GM12873 (cell line): Measurements from ENCODE around the gene SPAAR.

Source experiments
- TF ChIP-seq, protein P1 (sequence below): IDR thresholded peaks from 2 replicates; pipeline ENCODE4 v1.5.1; 2012; ENCODE audit warnings: low read depth, mild to moderate bottlenecking, moderate library complexity, low read length, control low read depth; ENCODE audit not compliant: insufficient read depth; ENCODE audit errors: missing control alignments

Gene SPAAR

DNA sequence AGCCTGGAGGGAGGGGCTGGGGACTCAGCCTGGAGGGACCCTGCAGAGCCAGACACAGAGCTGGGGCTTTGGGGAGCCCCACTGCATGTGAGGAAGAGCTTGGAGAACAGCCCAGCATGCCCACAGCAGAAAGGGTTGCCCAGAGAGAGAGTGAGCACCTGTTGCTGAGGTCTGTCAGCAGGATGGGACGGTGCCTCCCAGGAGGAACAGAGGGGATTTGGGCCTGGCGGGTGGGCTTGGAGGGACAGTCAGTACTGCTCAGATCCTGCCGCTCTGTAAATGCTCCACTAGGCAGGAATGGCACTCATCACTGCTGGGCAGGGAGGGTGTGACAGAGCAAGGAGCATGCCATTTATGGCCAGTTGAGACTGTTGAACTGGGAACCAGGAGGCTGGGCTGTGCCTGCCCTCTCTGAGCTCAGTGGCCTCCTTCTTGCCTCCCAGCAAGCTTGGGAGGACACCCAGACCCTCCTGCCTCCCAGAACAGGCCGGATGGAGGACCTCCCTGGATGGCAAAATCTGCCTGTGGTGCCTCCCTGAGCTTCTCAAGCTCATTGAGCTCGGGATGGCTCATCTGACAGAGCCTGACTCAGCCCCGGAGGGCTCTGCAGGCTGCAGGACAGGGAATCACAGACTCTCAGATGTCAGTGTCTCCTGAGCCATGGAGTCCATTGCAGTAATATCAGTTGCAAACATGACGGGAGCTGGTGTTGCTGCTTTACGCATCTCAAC is 4.1 kb upstream of the SPAAR start:
- TF ChIP-seq, protein P1, sequence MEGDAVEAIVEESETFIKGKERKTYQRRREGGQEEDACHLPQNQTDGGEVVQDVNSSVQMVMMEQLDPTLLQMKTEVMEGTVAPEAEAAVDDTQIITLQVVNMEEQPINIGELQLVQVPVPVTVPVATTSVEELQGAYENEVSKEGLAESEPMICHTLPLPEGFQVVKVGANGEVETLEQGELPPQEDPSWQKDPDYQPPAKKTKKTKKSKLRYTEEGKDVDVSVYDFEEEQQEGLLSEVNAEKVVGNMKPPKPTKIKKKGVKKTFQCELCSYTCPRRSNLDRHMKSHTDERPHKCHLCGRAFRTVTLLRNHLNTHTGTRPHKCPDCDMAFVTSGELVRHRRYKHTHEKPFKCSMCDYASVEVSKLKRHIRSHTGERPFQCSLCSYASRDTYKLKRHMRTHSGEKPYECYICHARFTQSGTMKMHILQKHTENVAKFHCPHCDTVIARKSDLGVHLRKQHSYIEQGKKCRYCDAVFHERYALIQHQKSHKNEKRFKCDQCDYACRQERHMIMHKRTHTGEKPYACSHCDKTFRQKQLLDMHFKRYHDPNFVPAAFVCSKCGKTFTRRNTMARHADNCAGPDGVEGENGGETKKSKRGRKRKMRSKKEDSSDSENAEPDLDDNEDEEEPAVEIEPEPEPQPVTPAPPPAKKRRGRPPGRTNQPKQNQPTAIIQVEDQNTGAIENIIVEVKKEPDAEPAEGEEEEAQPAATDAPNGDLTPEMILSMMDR, result no peak

DNA sequence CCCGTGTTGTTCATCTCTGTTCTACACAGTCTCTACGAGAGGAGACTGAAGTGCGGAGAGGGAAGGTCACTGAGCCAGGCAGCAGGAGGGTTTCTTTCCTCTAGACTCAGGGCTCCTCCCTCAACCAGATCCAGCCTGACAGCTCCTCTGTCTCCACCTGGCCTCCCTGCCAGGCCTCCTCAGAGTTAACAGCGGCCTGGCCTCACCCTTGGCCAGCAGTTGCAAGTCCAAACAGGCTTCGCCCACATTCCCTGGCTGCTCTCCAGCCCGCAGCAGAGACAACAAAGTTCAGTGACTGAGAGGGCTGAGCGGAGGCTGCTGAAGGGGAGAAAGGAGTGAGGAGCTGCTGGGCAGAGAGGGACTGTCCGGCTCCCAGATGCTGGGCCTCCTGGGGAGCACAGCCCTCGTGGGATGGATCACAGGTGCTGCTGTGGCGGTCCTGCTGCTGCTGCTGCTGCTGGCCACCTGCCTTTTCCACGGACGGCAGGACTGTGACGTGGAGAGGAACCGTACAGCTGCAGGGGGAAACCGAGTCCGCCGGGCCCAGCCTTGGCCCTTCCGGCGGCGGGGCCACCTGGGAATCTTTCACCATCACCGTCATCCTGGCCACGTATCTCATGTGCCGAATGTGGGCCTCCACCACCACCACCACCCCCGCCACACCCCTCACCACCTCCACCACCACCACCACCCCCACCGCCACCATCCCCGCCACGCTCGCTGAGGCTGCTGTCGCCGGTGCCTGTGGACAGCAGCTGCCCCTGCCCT is 3.2 kb upstream of the SPAAR start, which contains the start of gene HRCT1:
Gene HRCT1 (plus strand): TSS at position 291 of the 768 bp plus-strand sequence. CDS start 86 bp downstream, at position 377.
- TF ChIP-seq, protein P1, result no peak

DNA sequence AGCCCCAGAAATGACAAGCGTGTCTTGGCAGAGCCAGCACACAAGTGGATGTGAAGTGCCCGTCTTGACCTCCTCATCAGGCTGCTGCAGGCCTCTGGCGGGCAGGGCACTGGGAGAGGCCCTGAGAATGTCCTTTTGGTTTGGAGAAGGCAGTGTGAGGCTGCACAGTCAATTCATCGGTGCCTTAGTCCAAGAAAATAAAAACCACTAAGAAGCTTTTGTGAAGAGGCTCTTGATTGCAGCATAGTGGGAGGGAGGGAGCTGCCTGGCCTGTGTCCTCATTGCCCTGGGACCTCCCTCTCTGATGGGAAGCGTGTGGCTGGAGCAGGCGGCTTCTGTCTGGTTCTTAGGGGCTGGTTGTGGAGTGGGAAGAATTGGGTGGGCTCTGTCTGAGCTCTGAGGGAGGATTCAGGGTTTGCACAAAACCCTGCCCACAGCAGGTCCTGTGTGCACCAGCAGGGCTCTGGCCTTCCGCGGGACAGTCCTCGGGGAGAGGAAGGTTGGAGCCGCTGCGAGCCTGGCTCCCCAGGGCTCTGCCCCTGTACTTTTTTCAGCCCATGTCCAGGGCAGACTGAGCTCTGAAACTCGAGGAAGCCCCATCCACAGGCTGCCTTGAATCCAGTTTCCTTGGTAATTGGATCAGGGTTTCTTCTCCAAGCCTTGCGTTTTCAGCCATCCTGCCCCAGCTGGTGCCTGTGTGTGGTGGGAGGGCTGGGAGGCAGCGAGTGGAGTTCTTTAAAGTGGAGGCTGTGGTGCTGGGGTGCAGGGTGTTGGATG is 2.2 kb upstream of the SPAAR start:
- TF ChIP-seq, protein P1, result no peak

DNA sequence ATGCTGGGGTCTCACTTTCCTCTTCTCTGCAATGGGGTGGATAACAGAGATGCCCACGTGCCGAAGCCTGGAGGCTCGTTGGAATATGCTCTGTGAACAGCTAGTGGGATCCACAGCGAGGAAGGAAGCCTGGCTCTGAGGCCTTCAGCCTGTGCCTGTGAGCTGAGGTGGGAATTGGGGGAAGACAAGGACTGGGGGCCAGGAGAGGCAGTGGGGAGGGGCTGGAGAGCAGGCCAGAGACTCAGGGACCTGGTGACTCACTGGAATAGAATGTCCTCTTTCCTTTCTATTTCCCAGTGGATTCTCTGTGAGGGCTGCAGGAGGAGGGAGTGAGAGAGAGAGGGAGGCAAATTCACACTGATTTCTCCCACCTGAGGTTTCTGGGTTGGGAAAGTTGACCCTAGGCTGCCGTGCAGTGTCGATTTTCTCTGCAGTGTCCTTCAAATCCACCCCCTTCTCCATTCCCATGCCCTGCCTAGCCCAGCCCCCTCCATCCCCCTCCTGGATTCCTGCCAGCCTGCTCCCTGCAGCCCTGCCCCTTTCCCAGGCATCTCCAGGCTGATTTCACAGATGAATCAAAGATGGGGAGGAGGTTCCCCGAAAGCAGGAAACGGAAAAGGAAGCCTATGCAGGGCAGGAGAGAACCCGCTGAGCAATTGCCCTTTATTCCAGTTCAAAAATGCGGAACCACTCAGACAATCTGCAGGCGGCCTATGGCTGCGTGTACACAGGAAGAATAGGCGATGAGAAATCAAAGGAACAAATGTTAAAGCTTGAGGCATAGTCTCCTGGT is 1.4 kb upstream of the SPAAR start:
- TF ChIP-seq, protein P1, result no peak

DNA sequence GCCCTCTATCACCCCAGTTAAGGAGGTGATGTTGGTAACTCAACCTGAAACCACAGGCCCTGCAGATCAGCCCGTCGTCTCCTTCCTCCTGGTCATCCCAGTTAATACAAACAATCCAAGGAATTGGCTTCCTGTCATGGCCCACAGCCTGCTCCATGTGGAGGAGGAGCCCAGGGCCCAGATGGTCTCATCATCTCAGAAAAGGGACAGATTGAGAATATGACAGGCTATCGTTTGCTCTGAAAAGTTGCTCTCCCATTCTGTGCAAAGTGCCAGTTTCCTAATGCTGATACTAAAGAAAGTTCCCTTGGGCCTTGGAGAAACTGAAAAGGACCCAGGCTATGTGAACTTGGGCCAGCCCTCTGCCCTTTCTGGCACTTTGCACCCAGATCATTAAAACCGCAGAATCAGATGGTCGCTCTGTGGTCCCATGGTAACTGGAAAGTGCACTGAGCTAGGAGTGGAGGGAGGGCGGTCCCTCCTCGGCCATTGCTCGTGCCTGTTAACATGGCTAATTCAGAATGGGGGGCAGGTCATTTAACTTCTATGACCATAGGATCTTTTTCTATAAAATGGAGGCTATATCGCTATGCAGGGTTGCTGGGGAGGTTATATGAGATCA is 675 bp upstream of the SPAAR start:
- TF ChIP-seq, protein P1, result no peak

DNA sequence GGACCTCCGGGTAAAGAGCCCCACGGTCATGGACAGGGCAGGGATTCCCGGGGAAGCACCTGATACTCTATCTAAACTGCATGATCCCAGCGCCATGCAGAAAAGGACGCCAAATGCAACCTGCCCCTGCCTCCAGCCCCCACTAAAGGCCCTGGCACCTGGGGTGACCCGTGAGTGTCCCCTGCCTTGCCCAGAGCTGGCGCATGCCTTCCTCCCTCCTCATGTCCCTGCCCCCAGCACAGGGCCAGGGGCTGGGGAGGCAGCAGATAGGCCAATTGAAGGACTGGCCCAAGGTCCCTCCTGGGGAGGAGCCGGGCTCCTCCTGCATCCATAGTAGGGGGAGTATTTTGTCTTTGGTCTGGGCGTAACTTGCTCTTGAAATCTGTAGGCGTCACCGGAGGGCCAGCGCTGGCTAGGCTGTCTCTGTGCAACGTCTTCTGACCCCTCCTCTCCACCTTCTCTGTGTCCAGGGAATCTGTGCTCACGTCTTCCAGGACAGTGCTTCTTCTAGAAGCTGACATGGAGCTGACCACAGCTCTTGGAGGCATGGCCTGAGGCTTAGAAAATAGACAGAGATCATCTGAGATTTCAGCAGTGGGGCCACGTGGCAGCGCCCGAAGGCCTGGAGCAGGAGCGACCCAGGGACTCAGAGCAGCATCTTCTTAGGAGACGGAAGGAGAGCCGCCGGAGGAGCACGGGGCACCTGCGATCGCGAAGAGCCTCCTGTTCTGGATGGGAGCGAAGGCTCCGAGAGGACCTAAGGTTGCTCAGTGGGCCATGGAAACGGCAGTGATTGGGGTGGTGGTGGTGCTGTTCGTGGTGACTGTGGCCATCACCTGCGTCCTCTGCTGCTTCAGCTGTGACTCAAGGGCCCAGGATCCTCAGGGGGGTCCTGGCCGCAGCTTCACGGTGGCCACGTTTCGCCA is 660 bp downstream of the SPAAR start:
- TF ChIP-seq, protein P1, result no peak
